Measurements from ENCODE around the gene DCLRE1C.
"Not testable (repeated sequence)": the region's sequence is repeated elsewhere in the genome, so short reads cannot be mapped to it uniquely, and the experiment has no call there.

Gene DCLRE1C

DNA sequence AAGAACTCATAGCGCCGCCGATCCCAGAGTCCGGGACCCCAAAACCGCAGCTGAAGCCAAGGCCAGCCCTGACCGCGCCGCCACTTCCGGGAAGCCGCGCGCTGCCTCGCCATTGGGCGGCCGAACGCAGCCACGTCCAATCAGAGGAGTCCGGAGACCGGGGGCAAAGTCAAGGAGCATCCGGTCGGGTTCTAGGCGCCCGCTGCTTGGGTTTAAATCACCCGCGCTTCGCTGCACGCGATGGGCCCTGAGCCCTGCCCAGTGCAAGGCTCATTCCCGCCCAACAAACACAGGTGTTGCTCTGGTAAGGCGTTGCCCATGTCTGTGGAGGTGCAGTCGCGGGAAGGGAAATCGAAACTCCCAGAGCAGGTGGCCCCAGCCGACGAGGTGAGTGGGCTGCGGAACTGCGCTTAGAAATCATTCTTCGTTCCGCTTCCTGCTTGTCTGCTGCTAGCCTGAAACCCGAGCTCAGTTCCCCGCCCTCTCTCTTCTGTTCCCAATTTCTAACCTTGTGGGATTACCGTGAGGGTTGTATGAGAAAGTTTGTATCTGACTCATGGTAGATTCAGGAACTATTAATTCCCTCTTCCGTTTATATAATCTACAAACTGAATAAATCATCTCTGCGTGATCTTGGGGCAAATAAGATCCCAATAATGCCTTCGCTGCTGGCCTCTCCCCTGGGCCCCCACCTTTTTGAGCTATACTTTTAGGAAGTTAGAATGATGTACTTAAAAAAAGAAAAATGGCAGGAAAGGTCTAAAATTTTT is at the start of gene DCLRE1C:
Gene DCLRE1C (minus strand): TSS at position 96 of the 770 bp plus-strand sequence. CDS start 86 bp downstream, at position 10.
- DNase-seq = peak; percentile 95

DNA sequence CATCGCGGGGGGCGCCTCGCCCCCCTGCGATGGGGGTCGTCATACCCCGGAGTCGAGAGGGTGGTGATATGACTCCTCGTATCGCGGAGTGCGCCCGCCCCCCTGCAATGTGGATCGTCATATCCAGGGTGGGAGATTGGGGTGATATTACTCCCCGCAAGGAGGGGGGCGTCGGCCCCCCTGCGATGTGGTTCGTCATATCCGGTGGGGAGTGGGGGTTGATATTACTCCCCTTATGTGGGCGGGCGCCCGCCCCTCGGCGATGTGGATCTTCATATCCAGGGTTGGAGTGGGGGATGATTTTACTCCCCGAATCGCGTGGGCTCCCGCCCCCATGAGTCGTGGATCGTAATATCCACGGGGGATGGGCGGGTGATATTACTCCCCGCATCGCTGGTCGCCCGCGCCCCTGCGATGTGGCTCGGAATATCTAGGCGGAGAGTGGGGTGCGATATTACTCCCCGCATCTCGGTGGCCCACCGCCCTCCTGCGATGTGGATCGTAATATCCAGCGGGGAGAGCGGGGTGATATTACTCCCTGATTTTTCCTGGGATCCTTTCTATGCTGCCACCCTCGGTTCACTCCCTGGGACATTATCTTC is 42.2 kb upstream of the DCLRE1C start:
- no peak for DNase-seq

DNA sequence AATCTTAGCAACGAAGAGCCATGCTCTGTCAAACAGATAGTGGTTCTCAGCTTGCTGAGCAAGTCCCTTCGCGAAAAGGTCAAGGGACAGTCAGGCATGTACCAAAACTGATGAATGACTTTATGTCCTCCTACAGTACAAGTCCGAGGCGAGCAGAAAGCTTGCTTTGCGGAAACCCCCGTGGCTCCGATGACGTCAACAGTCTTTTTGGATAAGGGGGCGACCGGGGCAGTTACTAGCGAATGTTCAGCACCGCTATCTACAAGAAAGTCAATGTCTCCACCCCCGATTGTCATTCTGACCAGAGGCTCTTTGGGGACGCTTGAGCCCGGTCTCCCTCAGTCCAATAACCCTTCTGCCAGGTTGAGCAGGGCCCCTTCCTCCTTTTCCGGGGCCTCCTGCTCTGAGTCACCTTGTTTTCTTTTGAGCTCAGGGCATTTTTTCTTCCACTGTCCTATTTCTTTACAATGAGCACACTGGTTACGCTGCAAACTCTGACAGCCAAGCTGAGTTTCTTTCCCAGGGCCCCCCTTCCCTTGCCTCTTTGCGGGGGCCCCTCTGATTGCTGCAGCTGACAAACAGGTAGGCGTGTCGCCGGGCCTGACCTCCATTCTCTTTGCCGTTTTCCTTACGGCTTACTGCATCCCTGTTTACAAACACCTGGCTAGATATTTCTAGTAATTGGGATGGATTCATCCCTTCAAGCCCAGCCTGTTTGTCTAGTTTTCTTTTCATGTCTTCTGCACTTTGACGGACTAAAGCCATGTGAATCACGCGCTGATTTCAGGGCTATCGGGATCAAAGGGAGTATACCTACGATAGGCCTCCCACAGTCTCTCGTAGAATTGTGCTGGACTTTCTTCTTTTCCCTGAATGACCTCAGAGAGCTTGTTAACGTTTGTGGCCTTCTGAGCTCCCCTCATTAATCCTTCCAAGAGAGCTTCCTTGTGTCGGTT is 39.9 kb upstream of the DCLRE1C start:
- DNase-seq = not testable (repeated sequence)

DNA sequence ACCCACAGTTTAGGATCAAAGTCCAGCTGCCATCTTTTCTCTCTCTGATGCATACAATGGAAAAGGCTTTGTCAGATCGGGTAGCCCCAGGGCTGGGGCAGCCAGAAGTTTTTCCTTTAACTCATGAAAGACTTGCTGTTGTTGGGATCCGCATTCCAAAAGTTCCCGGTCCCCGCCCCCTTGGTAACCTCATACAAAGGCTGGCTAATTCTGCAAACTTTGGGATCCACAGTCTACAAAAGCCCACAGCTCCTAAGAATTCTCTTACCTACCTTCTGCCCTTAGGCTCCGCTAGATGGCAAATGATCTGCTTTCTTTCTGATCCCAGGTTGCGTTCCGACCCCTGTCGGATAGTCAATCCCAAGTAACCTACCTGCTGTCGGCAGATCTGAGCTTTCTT is 38.4 kb upstream of the DCLRE1C start:
- not testable (repeated sequence) for DNase-seq

DNA sequence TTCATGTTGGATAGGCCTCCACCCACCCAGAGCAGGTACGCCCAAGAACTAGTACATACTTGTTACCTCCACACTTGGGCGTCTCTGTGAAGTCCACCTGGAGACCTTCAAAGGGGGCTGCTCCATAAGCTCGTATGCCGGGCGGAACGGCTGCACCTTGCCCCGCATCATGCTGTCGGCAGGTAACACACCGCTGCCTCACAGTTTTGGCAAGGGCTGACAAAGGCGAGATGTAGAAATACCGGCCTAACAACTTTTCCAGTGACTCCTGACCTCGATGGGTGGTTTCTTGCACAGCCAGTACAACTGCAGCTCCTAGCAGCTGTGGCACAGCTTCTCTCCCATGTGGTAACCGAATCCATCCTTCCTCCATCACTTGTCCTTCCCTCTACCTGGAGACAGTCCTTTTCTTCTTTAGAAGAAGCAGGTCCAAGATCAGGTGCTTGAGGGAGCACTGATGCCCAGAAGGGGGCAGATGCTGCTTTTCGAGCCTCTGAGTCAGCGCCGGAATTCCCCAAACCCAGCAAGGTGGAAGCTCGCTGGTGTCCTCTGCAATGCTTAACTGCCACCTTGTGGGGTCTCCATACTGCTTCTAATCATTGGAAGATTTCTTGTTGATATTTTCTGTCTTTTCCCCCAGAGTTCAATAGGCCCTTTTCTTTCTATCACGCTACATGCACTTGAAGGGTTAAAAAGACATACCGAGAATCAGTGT is 37.3 kb upstream of the DCLRE1C start:
- DNase-seq = peak; percentile 85

DNA sequence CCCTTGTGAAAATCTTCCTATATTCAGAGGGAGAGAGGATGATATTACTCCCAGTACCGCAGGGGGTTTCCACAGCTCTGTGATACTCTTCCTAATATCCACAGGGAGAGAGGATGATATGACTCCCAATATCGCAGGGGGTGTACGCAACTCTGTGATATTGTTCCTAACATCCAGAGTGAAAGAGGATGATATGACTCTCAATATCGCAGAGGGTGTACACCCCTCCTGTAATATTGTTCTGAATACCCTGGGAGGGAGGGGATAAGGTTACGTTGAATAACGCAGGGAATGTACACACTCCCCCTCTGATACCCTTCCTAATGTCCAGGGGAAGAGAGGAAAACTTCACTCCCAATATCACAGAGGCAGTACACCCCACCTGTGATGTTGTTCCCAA is 35.7 kb upstream of the DCLRE1C start:
- DNase-seq = not testable (repeated sequence)

DNA sequence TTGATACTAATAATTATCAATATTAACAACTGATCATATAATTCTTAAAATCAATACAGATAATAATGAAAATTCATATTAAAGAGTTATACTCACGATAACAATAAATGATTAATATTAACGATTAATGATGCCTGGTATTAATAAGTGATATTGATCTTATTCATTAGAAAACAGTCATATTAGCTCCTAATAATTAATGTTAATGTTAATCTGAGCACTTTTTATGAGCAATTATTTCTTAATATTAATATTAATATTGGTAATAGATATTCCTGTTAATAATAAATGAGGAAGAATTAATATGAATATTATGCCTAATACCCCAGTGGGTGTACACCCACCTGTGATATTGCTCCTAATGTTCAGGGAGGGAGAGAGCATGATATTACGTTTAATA is 28.8 kb upstream of the DCLRE1C start:
- no peak for DNase-seq

DNA sequence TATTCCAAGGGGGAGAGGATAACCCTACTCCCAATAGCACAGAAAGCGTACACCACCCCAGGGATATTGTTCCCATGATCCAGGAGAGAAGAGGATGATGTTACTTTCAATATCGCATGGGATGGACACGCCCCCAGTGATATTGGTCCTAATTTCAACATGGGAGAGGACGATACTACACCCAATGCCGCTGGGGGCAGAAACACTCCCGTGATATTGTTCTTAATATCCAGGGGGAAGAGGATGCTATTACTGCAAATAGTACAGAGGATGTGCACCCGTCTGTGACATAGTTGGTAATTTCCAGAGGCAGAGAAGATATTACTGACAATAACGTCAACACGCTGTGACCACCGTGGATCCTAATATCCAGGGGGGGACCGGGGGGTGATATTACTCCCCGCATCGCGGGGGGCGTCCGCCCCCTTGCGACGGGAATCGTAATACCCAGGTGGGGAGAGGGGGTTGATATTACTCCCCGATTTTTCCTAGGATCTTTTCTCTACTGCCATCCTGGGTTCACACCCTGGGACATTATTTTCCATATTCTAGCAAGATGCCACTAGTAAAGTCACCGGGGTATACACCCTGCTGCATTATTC is 21.9 kb upstream of the DCLRE1C start:
- no peak for DNase-seq

DNA sequence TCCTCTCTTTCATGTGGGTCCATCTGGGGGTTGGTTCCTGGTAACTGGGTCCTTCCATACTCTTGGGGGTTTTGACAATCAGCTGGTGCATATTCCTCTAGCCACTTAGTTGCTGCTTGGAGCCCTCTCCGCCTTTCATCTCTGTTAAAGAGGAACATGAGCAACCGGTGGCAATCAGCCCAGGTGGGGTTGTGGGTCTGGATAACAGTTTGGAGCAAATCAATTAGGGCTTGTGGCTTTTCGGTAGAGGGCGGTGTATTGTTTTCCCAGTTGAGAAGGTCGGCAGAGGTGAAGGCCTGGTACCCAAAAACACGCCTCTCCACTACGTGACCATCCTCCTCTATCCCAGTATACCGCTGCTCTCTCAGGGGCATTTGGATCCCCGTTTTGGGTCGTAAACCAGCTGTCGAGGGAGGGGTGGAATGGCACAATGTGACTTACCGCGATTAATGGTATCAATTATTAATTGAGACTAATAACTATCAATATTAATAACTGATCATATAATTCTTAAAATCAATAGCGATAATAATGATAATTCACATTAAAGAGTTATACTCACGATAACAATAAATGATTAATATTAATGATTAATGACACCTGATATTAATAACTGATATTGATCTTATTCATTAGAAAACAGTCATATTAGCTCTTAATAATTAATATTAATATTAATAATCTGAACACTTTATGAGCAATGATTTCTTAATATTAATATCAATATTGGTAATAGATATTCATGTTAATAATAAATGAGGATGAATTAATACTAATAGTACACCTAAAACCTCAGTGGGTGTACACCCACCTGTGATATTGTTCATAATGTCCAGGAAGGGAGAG is 20.5 kb upstream of the DCLRE1C start:
- DNase-seq = not testable (repeated sequence)

DNA sequence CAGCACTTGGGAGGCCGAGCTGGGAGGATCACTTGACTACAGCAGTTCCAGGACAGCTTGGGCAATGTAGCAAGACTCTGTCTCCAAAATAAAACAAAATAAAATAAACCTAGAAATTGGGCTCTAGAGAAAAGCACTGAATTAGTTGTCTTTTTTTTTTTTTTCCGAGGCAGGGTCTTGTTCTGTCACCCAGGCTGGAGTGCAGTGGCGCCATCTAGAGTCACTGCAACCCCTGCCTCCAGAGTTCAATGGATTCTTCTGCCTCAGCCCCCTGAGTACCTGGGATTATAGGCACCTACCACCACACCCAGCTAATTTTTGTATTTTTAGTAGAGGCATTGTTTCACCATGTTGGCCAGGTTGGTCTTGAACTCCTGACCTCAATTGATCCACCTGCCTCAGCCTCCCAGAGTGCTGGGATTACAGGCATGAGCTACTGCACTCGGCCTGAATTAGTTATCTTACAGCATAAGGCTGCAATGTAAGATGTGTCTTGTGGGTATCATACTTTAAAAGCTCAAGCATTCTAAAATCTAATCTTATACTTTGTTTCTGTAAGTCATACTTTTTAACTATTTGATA is 18.1 kb upstream of the DCLRE1C start:
- DNase-seq = peak; percentile 79

DNA sequence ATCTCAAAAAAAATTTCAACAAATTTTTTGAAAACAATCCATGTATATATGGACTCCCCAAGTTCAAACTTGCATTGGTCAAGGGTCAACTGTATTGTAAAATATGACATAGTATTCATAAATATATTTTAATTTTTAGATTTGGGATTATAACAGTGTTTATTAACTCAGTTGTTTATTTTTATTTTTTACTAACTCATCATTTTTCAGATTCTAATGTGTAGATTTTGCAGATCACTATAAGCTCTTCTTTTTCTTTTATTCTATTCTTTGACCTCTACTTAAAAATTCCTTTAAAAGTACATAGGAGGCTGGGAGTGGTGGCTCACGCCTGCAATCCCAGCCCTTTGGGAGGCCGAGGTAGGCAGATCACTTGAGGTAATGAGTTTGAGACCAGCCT is 14.0 kb upstream of the DCLRE1C start:
- no peak for DNase-seq

DNA sequence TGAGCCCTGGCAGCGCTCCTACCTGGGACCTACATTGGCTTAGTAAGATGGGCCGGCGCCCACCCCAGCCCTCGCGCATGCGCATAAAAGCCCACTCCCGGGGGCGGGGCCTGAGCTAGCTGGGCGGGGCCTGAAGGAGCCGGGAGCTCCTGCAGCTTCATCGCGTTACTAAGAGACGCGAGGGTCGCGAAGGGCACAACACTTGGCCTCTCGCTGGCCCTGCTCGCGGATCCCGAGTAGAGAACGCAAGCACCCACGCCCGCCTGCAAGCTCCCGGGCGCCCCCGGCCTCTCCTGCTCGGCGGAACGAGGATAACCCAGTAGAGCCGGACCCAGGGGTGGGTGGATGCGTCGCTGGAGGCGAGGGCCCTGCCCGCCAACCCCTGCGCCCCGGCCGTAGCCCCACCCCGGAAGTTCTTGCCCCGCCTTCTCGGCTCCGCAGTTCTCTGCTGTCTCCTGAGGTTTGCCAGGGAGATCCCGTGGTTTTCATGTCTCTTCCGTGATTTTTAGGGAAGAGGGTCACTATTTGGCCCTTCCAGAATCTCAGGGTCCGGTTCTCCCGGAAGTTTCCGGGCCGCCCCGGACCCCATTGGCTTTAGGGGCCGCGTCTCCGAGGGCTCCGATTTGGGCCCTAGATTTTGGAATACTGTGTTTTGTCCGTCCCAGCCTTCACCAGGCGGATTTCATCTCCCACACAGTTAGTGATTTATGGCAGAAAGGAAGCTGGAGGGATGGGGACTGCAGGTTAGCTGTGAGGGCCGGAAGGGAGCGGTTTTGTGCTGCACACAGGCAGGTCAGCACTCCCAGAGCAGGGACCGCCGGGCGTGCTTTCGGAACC is 5.5 kb upstream of the DCLRE1C start, which contains the start of gene MEIG1:
Gene MEIG1 (plus strand): TSS at position 168 of the 837 bp plus-strand sequence. CDS start 7,081 bp downstream, outside the sequence.
- DNase-seq = peak; percentile 97

DNA sequence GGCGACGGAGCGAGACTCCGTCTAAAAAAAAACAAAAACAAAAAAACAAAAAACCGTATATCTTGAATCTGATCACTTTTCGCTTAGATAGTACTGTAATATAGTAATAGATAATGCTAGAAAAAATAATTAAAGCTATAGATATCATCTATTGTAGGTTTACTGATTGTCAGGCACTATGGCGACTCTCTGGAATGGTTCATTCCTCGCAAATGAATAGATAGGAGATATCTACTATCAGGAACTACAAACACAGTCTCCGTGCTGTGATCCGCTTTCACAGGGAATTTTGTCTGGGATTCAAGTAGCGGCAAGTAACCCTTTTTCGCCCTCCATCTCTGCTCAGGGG is 5.0 kb upstream of the DCLRE1C start:
- DNase-seq = no peak

DNA sequence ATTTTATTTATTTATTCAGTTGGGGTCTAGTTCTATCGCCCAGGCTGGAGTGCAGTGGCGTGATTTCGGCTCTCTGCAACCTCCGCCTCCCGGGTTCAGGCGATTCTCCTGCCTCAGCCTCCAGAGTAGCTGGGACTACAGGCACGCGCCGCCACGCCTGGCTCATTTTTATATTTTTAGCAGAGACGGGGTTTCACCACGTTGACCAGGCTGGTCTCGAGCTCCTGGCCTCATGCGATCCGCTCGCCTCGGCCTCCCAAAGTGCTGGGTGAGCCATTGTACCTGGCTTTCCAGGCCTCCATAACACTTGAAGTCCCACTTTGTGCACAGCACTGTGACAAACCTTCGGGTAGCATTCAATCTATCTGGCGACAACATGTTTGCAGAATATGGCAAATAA is 1.0 kb upstream of the DCLRE1C start:
- DNase-seq = no peak

DNA sequence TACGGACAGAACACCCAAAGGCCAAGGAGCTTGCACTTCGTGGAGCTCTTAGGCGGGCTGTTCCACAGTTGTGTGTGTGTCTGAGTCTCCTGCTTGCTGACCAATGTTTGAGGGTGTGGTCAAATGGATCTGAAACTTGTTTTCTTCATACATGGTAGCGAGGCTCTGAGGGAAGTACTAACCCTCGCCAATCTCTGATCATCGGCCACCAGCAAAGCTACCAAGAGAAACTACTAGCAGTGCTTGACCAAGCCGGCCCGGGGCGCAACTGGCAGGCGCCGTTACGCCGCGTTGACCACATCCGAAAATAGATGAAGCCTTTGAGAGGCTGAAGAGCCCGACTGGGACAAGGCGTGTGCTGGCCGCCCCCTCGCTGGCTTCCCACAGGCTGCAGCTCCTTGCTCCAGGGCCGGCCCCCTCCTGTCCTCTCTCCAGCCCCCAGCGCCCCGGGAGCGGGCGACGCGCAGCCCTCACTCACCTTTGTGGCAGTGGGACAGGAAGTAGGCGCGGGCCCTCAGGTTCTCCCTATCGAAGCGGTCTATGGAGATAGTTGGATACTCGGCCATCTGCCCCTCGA is 384 bp downstream of the DCLRE1C start:
- no peak for DNase-seq

DNA sequence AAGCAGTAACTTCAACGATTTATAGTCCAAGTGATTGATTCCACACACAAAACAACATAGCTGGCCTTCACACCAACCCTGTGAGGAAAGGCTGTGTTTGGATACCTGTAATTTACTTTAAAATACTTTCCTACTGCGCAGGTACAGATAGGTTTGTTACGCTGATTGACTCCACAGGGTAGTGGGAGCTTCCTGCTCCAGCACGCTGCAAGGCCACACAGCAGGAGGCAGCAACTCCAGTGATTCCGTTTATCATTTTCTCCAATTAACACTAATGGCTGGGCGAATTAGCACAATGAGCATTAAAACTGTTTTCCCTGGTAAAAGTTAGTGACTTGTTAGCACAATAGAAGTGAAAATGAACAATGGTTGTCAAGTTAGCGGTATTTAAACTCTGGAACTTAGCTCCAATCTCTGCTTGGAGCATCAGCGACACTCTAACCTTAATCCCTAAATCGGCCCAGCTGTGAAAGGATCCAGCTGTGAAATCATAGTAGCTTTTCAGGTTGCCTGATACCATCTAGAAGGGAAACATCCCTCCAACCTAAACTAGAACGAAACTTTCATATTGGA is 959 bp downstream of the DCLRE1C start:
- DNase-seq = no peak

DNA sequence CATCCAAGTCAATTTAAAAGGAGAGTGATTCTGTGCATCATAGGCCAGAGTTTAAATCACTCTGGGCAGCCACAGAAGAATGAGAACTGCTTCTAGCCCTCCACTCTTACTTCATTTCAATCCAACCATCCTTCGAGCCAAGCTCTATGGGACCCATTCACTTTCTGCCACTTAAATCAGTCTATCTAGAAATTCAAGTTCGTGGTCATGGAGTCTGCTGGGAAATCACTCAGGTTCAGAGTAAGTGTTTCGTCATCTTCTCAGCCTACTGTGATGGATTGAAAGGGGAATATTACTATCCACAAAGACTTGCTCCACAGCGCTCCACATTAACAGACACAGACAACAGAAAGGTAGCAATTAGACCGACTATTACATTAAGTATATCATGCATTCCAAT is 4.6 kb downstream of the DCLRE1C start:
- no peak for DNase-seq

DNA sequence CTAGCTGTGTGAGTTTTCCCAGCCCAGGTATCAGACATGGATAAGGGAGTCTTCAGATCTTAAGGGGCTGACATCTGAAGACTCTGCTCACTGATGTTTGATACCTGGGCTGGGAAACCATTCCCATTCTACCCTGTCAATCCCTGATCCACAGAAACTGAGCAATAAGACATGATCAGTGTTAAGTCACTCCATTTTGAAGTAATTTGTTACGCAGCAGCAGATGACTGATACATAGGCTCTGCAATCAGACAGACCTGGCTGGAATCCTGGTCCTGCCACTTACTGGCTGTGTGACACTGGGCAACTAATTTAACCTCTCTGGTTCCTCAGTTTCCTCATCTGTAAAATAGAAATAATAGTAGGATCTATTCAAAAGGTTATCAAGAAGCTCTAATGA is 6.6 kb downstream of the DCLRE1C start:
- no peak for DNase-seq

DNA sequence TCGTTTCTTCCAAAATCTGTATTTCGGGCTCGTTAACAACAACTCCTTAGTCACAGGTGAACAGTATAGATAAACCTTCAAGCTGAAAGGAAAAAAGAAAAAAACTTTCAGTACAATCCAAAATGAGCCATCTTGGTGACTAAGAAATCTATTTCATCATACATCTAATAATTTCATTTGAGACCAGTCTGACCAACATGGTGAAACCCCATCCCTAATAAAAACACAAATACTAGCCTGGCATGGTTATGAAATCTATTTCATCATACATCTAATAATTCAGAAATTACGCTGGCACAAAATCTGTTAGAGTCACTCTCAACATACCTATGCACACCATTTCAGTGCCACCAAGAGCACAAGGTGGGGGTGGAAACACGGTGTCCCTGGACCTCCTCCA is 8.8 kb downstream of the DCLRE1C start:
- DNase-seq = no peak

All from activated effector memory CD4-positive, alpha-beta T cell treated with anti-CD3 and anti-CD28 coated beads, Interleukin-2, amount 50 U/mL, for 16 hours (primary cell).